ENCODE data around the gene ZNF568.

DNA sequence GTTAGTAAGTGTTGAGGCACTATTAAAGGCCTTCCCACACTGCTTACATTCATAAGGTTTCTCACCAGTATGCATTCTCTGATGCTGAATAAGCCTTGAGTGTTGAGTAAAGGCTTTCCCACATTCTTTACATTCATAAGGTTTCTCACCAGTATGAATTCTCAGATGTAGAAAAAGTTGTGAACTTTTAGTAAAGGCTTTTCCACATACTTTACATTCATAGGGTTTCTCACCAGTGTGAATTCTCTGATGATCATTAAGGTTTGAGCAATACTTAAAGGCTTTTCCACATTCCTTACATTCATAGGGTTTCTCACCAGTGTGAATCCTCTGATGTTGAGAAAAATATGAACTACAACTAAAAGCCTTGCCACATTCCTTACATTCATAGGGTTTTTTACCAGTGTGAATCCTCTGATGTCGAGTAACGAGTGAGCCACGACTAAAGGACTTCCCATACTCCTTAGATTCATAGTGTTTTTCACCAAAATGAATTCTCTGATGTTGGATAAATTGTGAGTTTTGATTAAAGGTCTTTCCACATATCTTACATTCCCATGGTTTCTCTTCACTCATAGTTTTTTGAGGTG, 24.3 kb upstream of the ZNF568 start:
- TF ChIP-seq, protein P1, sequence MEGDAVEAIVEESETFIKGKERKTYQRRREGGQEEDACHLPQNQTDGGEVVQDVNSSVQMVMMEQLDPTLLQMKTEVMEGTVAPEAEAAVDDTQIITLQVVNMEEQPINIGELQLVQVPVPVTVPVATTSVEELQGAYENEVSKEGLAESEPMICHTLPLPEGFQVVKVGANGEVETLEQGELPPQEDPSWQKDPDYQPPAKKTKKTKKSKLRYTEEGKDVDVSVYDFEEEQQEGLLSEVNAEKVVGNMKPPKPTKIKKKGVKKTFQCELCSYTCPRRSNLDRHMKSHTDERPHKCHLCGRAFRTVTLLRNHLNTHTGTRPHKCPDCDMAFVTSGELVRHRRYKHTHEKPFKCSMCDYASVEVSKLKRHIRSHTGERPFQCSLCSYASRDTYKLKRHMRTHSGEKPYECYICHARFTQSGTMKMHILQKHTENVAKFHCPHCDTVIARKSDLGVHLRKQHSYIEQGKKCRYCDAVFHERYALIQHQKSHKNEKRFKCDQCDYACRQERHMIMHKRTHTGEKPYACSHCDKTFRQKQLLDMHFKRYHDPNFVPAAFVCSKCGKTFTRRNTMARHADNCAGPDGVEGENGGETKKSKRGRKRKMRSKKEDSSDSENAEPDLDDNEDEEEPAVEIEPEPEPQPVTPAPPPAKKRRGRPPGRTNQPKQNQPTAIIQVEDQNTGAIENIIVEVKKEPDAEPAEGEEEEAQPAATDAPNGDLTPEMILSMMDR (IDR thresholded peaks at IDR 0.05) = no peak
- no peak for TF ChIP-seq EZH2phosphoT487 (IDR thresholded peaks at IDR 0.05)
- no peak for TF ChIP-seq EZH2 (IDR thresholded peaks at IDR 0.05)
